Common myeloid progenitor, CD34-positive (primary cell): ENCODE data around the gene RCOR1.

Experiments used
- CTCF ChIA-PET: fragments of 350-600 bp; sonication (Branson Sonifier 250); formaldehyde crosslinking; loops from one replicate; lab custom pipeline; 2021; ENCODE audit warnings: antibody characterized with exemption; lab: Charles Lee
- POLR2A ChIA-PET: fragments of 350-600 bp; sonication (Branson Sonifier 250); formaldehyde crosslinking; loops from one replicate; lab custom pipeline; 2021; ENCODE audit warnings: antibody characterized with exemption; lab: Charles Lee
- DNase-seq, 3 donors: peaks; one replicate each; pipeline versions ENCODE4 v3.0.0 to v3.0.0-alpha.2; 2013
- H3K27ac ChIP-seq, 2 experiments: 1 replicate in 1 of 2; 2 replicates in 1 of 2; pipeline ENCODE4 v1.7.0; 2013; ENCODE audit warnings: inconsistent platforms in 2 of 2, low read length in 2 of 2, mild to moderate bottlenecking in 2 of 2, low read depth in 1 of 2, moderate library complexity in 1 of 2; ENCODE audit not compliant: severe bottlenecking in 2 of 2, insufficient read depth in 1 of 2, poor library complexity in 1 of 2
- H3K27me3 ChIP-seq, 5 experiments: replicated peaks in 2 of 5; 1 replicate in 3 of 5; 2 replicates in 2 of 5; pipeline versions ENCODE4 v1.6.1 to v1.7.0; 2013; ENCODE audit warnings: low read length in 4 of 5, mild to moderate bottlenecking in 2 of 5, moderate library complexity in 2 of 5, inconsistent platforms in 1 of 5; ENCODE audit not compliant: insufficient read depth in 5 of 5, control insufficient read depth in 4 of 5
- H3K36me3 ChIP-seq, 4 experiments: 1 replicate in 2 of 4; 2 replicates in 2 of 4; pipeline versions ENCODE4 v1.6.1 to v1.7.0; 2013; ENCODE audit warnings: low read length in 3 of 4, control low read depth in 1 of 4, mild to moderate bottlenecking in 1 of 4; ENCODE audit not compliant: control insufficient read depth in 4 of 4, insufficient read depth in 4 of 4
- H3K4me1 ChIP-seq, 4 experiments: 1 replicate in 3 of 4; 2 replicates in 1 of 4; pipeline versions ENCODE4 v1.6.1 to v1.7.1; 2013; ENCODE audit warnings: low read length in 3 of 4, mild to moderate bottlenecking in 3 of 4, control low read depth in 1 of 4, inconsistent platforms in 1 of 4, moderate library complexity in 1 of 4; ENCODE audit not compliant: control insufficient read depth in 4 of 4, insufficient read depth in 4 of 4; ENCODE audit errors: control extremely low read depth in 1 of 4
- H3K4me3 ChIP-seq, 7 experiments: 1 replicate in 4 of 7; 2 replicates in 3 of 7; pipeline versions ENCODE4 v1.5.1 to v1.7.0; 2013; ENCODE audit warnings: mild to moderate bottlenecking in 7 of 7, low read length in 6 of 7, moderate library complexity in 6 of 7, inconsistent platforms in 2 of 7, low read depth in 2 of 7, control low read depth in 1 of 7; ENCODE audit not compliant: insufficient read depth in 4 of 7, control insufficient read depth in 1 of 7; ENCODE audit errors: extremely low read depth in 1 of 7
- H3K9me3 ChIP-seq, 5 experiments: 1 replicate in 4 of 5; 2 replicates in 1 of 5; pipeline versions ENCODE4 v1.6.1 to v1.7.1; 2013; ENCODE audit warnings: low read length in 4 of 5, mild to moderate bottlenecking in 2 of 5, inconsistent platforms in 1 of 5, low read depth in 1 of 5, moderate library complexity in 1 of 5; ENCODE audit not compliant: control insufficient read depth in 4 of 5, insufficient read depth in 2 of 5; ENCODE audit errors: control extremely low read depth in 1 of 5
- WGBS: methylation state at CpG from one replicate; pipeline ENCODE4 v1.1.5; 2013; ENCODE audit not compliant: insufficient coverage; 5-methylcytosine and 5-hydroxymethylcytosine counted together

The RCOR1 gene

DNA sequence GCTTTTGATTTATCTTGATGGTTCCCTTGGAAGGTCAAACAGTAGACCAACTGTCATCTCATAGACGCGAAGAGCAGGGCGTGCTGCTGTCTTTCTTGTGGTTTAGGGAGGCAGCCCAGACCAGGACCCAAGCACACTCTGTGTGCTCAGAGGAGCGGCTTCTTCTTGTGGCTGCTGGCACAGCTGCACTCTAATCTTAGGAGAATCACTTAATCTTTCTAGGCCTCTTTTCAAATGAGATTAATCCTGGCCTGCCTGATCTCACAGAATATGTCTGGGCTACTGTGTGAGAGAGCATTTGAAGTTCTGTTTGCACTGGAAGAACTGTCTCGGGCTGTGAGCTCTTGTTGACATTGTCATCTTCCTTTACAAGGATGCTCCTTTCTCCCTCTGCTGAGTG is 124.8 kb downstream of the RCOR1 start:
- Histone ChIP-seq H3K4me3 (no peak overlapping the region), H3K9me3 (no peaks in the 10 kb centered on the region), H3K27me3 (no peaks in the 10 kb centered on the region), H3K36me3 (peaks cover 6 to 66% (median 29%) of the 10 kb centered on the region in 4 experiments), H3K27ac (no peak overlapping the region), H3K4me1 (no peaks in the 10 kb centered on the region)
- POLR2A ChIA-PET, result no interaction called here
- 63% methylated on average over 5 of the region's 5 CpGs for WGBS
- CTCF ChIA-PET, result no interaction called here
- DNase-seq, result peak in 2 of 3 donors; percentile 15 to 50

DNA sequence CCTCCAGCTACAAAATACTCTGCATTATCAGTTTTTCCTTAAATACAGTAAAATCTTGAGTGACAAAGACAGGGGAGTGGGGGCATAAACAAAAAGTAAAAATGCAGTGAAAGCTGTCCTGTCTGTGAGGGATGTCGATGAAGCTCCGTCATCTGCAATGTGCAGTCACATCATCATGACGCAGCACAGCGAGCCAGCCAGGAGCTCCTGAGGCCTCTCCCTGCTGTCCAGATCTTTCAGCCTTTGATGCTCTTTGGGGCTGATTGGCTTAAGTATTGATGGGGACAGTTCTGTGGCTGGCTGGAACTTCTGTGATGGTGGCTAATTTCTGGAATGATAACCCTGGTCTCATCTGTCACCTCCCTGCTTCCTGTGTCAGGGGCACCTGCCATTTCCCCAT is 130.2 kb downstream of the RCOR1 start:
- no peak overlapping the region for H3K27ac ChIP-seq
- H3K4me3 ChIP-seq, result no peak overlapping the region
- H3K4me1 ChIP-seq, result no peaks in the 10 kb centered on the region
- CTCF ChIA-PET, result interaction anchor here (1.5 kb wide), 1 partner anchor 47 kb away, joined by 3 read pairs; no protein-coding TSS in a partner anchor
- H3K9me3 ChIP-seq, result no peaks in the 10 kb centered on the region
- WGBS, result 100% methylated on average over 3 of the region's 4 CpGs
- DNase-seq, result no peak
- POLR2A ChIA-PET, result no interaction called here
- peaks cover 16 to 86% (median 62%) of the 10 kb centered on the region in 4 experiments for H3K36me3 ChIP-seq
- H3K27me3 ChIP-seq, result no peaks in the 10 kb centered on the region

- Histone ChIP-seq H3K36me3 (peaks cover 21 to 85% (median 66%) of the 10 kb centered on the region in 4 experiments), H3K27ac (no peak overlapping the region), H3K4me3 (no peak overlapping the region), H3K4me1 (no peaks in the 10 kb centered on the region), H3K27me3 (no peaks in the 10 kb centered on the region), H3K9me3 (no peaks in the 10 kb centered on the region)
- ChIA-PET CTCF (no interaction called here), POLR2A (no interaction called here)
- DNase-seq, result no peak
- WGBS, result 100% methylated on average over 4 of the region's 5 CpGs
Measured at GRCh38 chr14:102723650-102724049, 131.2 kb downstream of the RCOR1 start.

DNA sequence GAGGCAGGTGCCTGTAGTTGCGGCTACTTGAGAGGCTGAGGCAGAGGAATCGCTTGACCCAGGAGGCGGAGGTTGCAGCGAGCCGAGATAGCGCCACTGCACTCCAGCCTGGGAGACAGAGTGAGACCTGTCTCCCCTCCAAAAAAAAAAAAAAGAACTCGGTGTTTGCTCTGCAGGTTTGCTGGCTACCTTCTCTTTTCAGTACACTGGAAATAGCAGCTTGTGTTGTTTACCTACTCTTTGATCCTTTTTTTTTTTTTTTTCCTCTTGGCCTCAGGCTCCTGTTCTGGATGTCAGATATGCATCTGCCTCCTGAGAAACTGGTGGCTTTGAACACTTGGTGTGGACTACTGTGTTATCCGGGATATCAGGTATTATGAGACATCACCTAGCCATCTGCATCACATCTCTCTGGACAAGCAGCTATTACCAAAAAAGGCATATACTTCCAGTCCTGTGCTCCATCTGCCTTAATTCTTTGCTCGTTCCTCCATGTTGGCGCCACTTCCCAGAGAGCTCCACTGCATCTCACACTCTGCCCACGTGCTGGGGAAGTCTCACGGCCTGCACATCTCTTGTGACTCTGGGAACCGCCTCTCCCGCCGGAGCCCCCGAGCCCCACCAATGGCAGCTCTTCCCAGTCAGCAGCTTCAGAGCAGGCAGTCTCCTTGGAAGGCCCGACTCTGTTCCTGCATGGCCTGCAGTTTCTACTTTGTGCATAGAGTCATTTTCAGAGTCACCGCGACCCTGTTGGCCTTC is 133.9 kb downstream of the RCOR1 start:
- Histone ChIP-seq H3K4me1 (no peaks in the 10 kb centered on the region), H3K27ac (no peak overlapping the region), H3K27me3 (no peaks in the 10 kb centered on the region), H3K4me3 (no peak overlapping the region), H3K9me3 (no peaks in the 10 kb centered on the region), H3K36me3 (peaks cover 22 to 79% (median 66%) of the 10 kb centered on the region in 4 experiments)
- WGBS, result 94% methylated on average over 16 of the region's 19 CpGs
- ChIA-PET CTCF (interaction anchor here (0.9 kb wide), 1 partner anchor 227 kb away, joined by 5 read pairs; no protein-coding TSS in a partner anchor), POLR2A (interaction anchor here (0.6 kb wide), 1 partner anchor 430 kb away, joined by 3 read pairs; no protein-coding TSS in a partner anchor)
- no peak for DNase-seq

GRCh38 chr14:102727336-102728095 is 135.1 kb downstream of the RCOR1 start:
- Histone ChIP-seq H3K4me3 (no peak overlapping the region), H3K9me3 (no peaks in the 10 kb centered on the region), H3K27me3 (no peaks in the 10 kb centered on the region), H3K36me3 (peaks cover 16 to 70% (median 58%) of the 10 kb centered on the region in 4 experiments), H3K27ac (no peak overlapping the region), H3K4me1 (no peaks in the 10 kb centered on the region)
- DNase-seq, result no peak
- ChIA-PET POLR2A (no interaction called here), CTCF (no interaction called here)
- no CpG with 5 or more reads among the region's 9 CpGs for WGBS

- no peaks in the 10 kb centered on the region for H3K27me3 ChIP-seq
- H3K4me1 ChIP-seq, result no peaks in the 10 kb centered on the region
- POLR2A ChIA-PET, result interaction anchor here (0.6 kb wide), 1 partner anchor 15 kb away, joined by 3 read pairs; no protein-coding TSS in a partner anchor
- DNase-seq, result no peak
- CTCF ChIA-PET, result interaction anchor here (0.6 to 1.0 kb wide), 4 partner anchors 10 to 125 kb away, joined by 3 read pairs; no protein-coding TSS in a partner anchor
- H3K9me3 ChIP-seq, result no peaks in the 10 kb centered on the region
- no peak overlapping the region for H3K4me3 ChIP-seq
- H3K27ac ChIP-seq, result no peak overlapping the region
- WGBS, result 97% methylated on average over 5 of the region's 6 CpGs
- peaks cover 12 to 65% (median 49%) of the 10 kb centered on the region in 4 experiments for H3K36me3 ChIP-seq
Measured at GRCh38 chr14:102728501-102728900, 136.1 kb downstream of the RCOR1 start.
